Small intestine (tissue), 7 donors: ENCODE results near the gene ITFG2. TPM values are rescaled to one million over a fixed set of nuclear protein-coding genes. Genes with fewer than 3 reads are reported as not detected.

Source experiments
- DNase-seq, 2 donors: peaks; one replicate each; pipeline versions ENCODE4 v3.0.0 to v3.0.0-alpha.2; 2013
- FAIRE-seq: peaks from 2 replicates; lab custom pipeline; 2012; peaks lifted over from hg19 to GRCh38; lab: Jason Lieb, UNC
- H3K27ac ChIP-seq, 3 donors: one replicate each; pipeline ENCODE4 v1.5.1; 2013; ENCODE audit warnings: low read length in 2 of 3, mild to moderate bottlenecking in 2 of 3, control low read depth in 1 of 3, inconsistent platforms in 1 of 3, low read depth in 1 of 3, moderate library complexity in 1 of 3
- H3K27me3 ChIP-seq, 3 donors: one replicate each; pipeline ENCODE4 v1.6.1; 2013; ENCODE audit warnings: low read length in 3 of 3, inconsistent platforms in 1 of 3; ENCODE audit not compliant: control insufficient read depth in 3 of 3, insufficient read depth in 3 of 3
- H3K36me3 ChIP-seq, 3 donors: one replicate each; pipeline ENCODE4 v1.6.1; 2013; ENCODE audit warnings: low read length in 3 of 3, inconsistent platforms in 1 of 3, low read depth in 1 of 3, mild to moderate bottlenecking in 1 of 3, moderate library complexity in 1 of 3; ENCODE audit not compliant: control insufficient read depth in 3 of 3, insufficient read depth in 2 of 3
- H3K4me1 ChIP-seq, 3 donors: one replicate each; pipeline ENCODE4 v1.6.1; 2013; ENCODE audit warnings: low read length in 2 of 3, inconsistent platforms in 1 of 3, low read depth in 1 of 3, mild to moderate bottlenecking in 1 of 3, moderate library complexity in 1 of 3; ENCODE audit not compliant: control insufficient read depth in 3 of 3, insufficient read depth in 2 of 3
- H3K4me3 ChIP-seq, 3 donors: one replicate each; pipeline ENCODE4 v1.5.1; 2013; ENCODE audit warnings: low read length in 3 of 3, control low read depth in 1 of 3, inconsistent platforms in 1 of 3, low read depth in 1 of 3, mild to moderate bottlenecking in 1 of 3, moderate library complexity in 1 of 3
- H3K9me3 ChIP-seq, 2 donors: one replicate each; pipeline ENCODE4 v1.6.1; 2013; ENCODE audit warnings: low read depth in 1 of 2, low read length in 1 of 2; ENCODE audit not compliant: control insufficient read depth in 2 of 2, insufficient read depth in 1 of 2
- WGBS, 3 donors: extraction: QIAGEN DNeasy Blood & Tissue Kit; methylation state at CpG; one replicate each; pipeline ENCODE4 v1.1.7; 2013; 5-methylcytosine and 5-hydroxymethylcytosine counted together
- polyA plus RNA-seq, 4 donors: library from polyadenylated mRNA; stranded (reverse) in 3 of 4; unstranded in 1 of 4; fragments of 200-250 nt in 3 of 4; fragments of 120-200 nt in 1 of 4; gene quantifications; one replicate each; pipeline versions ENCODE4 v1.2.1 to v1.2.3, GENCODE V29; 2013
- donor health status: healthy with polysubstance abuse.
- donor health status: control.
- donor health status: control.
- donor health status: Bipolar disorder and iron deficiency.
- donor health status: healthy.

The ITFG2 gene
- polyA plus RNA-seq, 4 donors, result 17.0 to 45.9 (median 22.3) TPM

DNA sequence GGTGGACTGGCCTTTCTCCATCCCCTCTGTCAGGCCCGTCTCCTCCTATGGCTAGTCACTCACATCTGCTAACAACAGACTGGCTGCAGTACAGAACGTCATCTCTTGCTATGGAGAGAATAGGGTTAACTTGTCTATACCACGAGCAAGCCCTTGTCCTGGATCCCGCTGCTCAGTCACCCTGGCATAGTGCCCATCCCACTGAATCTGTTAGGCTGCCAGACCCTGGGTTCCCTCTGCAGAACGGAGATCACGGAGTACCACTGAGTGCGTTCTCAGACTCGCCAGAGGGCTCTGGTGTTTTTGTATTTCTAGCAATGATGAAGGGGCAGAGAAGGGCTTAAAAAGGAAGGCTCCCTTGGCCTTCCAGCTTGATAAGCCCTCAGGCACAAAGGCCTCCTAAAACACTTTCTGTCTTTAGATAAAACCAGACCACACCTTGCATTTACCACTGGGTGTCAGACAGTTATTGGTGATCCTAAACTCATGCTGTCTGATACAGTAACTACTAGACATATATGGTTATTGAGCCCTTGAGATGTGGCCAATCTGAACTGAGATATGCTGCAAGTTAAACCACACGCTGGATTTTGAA lies 28.7 kb downstream of the ITFG2 start:
- Histone ChIP-seq H3K4me3 (no peak overlapping the region), H3K9me3 (no peaks in the 10 kb centered on the region), H3K27ac (no peak overlapping the region), H3K4me1 (peaks cover 0 to 1% (median 0%) of the 10 kb centered on the region in 3 donors), H3K27me3 (no peaks in the 10 kb centered on the region), H3K36me3 (peaks cover 0 to 29% (median 0%) of the 10 kb centered on the region in 3 donors)
- DNase-seq (no peak), FAIRE-seq (no peak)
- WGBS, 3 donors, result 67 to 73% (median 68%) methylated on average over 9 of the region's 9 CpGs

DNA sequence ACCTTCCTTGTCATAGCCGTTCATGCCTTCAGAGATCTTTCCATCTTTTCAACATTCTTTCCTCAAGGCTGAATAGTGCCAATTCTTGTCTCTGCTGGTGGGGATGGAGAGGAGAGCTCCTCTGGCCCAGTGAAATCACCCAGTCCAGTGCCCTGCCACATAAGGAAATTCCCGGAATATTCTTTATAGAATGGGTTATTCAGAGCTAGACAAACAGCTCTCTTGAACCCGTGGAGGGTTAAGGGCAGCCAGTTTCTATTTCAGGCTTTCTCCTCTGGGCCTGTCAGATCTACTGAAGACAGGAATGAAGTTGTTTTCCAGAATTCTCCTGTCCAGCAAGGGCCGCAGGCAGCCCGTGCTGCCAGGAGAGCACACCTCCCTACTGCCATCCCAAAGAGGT lies 30.5 kb downstream of the ITFG2 start:
- no peak for DNase-seq
- Histone ChIP-seq H3K4me1 (peaks cover 0 to 3% (median 0%) of the 10 kb centered on the region in 3 donors), H3K27ac (peak overlapping the region in 1 of 3 donors; percentile 24), H3K36me3 (peaks cover 0 to 30% (median 0%) of the 10 kb centered on the region in 3 donors), H3K4me3 (no peak overlapping the region), H3K9me3 (no peaks in the 10 kb centered on the region), H3K27me3 (no peaks in the 10 kb centered on the region)
- whole genome bisulfite sequencing, 3 donors, result 85 to 90% (median 85%) methylated on average over 5 of the region's 5 CpGs
- FAIRE-seq, result no peak

DNA sequence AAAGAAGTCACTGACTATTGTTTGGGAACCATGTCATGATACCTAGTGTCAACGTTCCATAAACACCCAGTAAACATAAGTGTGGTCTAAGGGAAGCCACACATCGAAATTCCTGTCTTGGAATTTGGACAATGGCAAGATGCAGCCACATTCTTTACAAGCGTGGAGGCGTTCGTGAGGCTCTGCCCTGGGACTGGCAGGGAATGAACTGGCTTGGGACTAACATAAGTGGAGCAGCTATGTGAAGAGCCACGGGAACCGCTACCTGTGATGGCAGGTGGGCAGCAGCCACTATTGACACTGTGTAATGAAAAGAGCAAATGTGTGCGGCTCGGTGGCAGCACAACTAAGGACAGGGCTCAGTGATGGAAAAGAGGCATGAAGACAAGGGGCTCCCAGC lies 32.3 kb downstream of the ITFG2 start:
- Histone ChIP-seq H3K4me3 (no peak overlapping the region), H3K27ac (peak overlapping the region in 1 of 3 donors; percentile 42)
- 82 to 87% (median 83%) methylated on average over 9 of the region's 9 CpGs for WGBS, 3 donors

DNA sequence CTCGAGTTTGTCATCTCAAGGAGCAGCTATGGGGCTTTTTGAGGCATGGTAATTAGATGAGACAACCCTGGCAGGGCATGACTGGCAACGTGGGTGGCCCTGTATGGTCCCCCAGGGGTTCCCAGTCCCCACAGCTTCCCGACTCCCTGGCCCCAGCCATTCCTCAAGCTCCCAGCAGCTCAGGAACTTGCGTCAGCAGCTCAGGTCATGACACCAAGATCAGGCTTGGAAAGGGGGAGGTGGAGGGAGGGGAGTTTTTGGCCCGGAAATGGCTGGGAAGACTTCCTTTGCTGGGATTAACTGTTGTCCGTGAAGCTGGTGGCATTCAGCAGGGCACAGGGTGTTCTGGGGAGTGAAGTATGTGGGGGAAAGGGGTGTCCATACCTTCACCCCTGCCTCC lies 32.8 kb downstream of the ITFG2 start:
- Histone ChIP-seq H3K27ac (no peak overlapping the region), H3K9me3 (no peaks in the 10 kb centered on the region), H3K27me3 (no peaks in the 10 kb centered on the region), H3K4me1 (peaks cover 0 to 20% (median 0%) of the 10 kb centered on the region in 3 donors), H3K36me3 (peaks cover 0 to 32% (median 0%) of the 10 kb centered on the region in 3 donors), H3K4me3 (no peak overlapping the region)
- 51 to 76% (median 67%) methylated on average over 6 of the region's 6 CpGs for WGBS, 3 donors
- FAIRE-seq (no peak), DNase-seq (no peak)

More for the DNA sequence above, 32.3 kb downstream of the ITFG2 start:
- DNase-seq (no peak), FAIRE-seq (no peak)
- Histone ChIP-seq H3K36me3 (peaks cover 0 to 34% (median 0%) of the 10 kb centered on the region in 3 donors), H3K27me3 (no peaks in the 10 kb centered on the region), H3K4me1 (peaks cover 0 to 17% (median 0%) of the 10 kb centered on the region in 3 donors), H3K9me3 (no peaks in the 10 kb centered on the region)

DNA sequence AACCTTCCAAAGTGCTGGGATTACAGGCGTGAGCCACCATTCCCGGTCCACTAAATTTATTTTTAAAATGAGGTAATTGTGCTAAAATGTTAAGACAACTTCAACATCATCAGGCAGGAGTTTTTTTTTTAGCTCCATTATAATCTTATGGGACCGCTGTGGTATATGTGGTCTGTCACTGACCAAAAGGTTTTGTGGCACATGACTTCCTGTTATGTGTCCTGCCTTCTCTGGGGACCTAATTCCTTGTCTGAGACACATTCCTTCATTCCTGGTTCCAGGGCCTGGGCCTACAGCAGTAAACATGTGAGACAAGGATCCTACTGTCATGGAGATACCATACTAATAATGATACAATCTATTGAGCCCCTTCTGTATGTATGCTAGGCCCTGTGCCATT lies 39.5 kb downstream of the ITFG2 start:
- H3K9me3 ChIP-seq, result no peaks in the 10 kb centered on the region
- 92 to 100% (median 95%) methylated on average over 3 of the region's 3 CpGs for WGBS, 3 donors
- DNase-seq (no peak), FAIRE-seq (no peak)
- no peak overlapping the region for H3K27ac ChIP-seq
- peaks cover 0 to 8% (median 0%) of the 10 kb centered on the region in 3 donors for H3K36me3 ChIP-seq
- H3K27me3 ChIP-seq, result no peaks in the 10 kb centered on the region
- no peak overlapping the region for H3K4me3 ChIP-seq
- H3K4me1 ChIP-seq, result peaks cover 0 to 46% (median 2%) of the 10 kb centered on the region in 3 donors

DNA sequence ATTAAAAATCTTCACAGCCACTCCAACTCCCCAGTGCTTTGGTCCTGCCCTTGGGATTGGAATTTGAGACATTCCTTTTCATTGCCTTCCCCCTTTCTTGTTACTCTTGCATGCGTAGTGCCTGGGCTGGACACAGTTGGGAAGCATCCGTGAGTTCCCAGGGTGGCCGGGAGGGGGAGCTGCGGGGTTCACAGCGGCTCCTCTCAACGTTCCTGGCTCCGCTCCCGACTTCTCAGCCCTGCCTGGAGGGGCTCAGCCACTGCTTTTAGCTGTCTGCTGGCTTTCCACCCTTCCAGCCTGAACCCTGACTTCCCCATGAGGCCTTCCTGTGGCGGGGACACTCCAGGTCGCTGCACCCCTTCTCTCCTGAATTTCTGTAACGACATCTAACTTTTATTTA lies 41.2 kb downstream of the ITFG2 start:
- Histone ChIP-seq H3K4me1 (peaks cover 0 to 54% (median 3%) of the 10 kb centered on the region in 3 donors), H3K9me3 (no peaks in the 10 kb centered on the region), H3K36me3 (peaks cover 0 to 12% (median 0%) of the 10 kb centered on the region in 3 donors), H3K27me3 (no peaks in the 10 kb centered on the region), H3K27ac (no peak overlapping the region), H3K4me3 (no peak overlapping the region)
- 22 to 26% (median 23%) methylated on average over 11 of the region's 11 CpGs for WGBS, 3 donors
- FAIRE-seq, result no peak
- peak; percentile 71 to 86 for DNase-seq

DNA sequence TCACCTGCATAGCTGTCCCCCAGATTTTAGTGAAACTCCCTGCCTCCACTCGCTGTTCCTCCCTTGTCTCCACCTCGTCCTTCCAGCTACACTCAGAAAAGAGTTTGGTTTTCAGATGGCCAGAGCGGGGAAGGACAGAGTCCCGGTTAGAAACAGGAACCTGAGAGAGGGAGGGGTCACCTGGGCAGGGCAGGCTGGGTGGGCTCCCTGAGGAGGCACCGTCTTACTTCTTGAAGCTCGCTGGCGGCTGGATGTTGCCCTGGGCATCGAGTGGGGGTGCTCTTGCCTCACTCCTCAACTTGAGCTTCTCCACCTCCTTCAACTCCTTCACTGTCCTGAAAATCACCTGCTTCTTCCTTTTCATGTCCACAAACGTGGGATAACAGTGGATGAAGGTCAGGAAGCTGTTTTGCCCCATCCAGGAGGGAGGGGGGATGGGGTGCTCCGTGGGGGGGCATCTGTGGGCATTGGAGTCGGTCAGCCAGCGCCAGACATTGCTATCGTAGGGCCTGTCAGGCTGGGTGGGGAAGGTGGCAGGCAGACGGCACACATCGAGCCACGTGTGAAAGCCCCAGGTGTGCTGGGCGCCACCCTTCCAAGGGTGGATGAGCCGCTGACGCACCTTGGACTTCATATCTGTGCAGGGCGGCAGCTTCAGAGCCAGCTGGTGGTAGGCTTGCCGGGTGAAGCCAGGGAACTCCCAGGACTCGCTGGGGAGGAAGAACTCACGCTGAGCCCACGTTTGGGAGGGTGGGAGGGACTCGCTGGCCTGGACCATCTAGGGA lies 42.4 kb downstream of the ITFG2 start:
- H3K9me3 ChIP-seq, result no peaks in the 10 kb centered on the region
- no peak overlapping the region for H3K4me3 ChIP-seq
- H3K27me3 ChIP-seq, result no peaks in the 10 kb centered on the region
- peaks cover 0 to 42% (median 3%) of the 10 kb centered on the region in 3 donors for H3K4me1 ChIP-seq
- H3K27ac ChIP-seq, result peak overlapping the region; percentile 68 to 72 (median 70)
- 33 to 66% (median 39%) methylated on average over 21 to 25 of the region's 25 CpGs for WGBS, 3 donors
- FAIRE-seq, result no peak
- H3K36me3 ChIP-seq, result peaks cover 0 to 21% (median 0%) of the 10 kb centered on the region in 3 donors
- DNase-seq, result peak; percentile 96 to 97

DNA sequence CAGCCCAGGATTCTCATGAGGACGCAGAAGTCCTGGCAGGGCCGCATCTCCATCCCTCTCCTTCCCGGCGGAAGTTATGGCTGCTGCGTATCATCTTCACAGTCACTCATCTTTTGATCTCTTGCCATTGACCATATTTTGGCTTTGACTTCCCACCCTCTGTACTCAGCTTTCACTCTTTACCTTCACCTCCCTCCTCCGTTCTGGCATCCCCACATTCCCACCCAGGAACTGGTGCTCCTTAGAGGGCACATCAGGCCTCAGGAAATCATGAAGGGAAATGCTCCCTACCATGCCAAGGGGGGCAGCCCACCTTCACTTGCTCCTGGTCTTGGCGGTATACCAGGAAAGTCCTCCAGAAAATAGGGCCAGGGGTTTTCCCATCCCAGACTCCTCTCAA lies 43.1 kb downstream of the ITFG2 start:
- no peaks in the 10 kb centered on the region for H3K27me3 ChIP-seq
- H3K36me3 ChIP-seq, result peaks cover 0 to 23% (median 0%) of the 10 kb centered on the region in 3 donors
- DNase-seq (no peak), FAIRE-seq (no peak)
- H3K4me1 ChIP-seq, result peaks cover 0 to 39% (median 3%) of the 10 kb centered on the region in 3 donors
- WGBS, 3 donors, result 25 to 78% (median 39%) methylated on average over 7 of the region's 7 CpGs
- no peak overlapping the region for H3K4me3 ChIP-seq
- H3K9me3 ChIP-seq, result no peaks in the 10 kb centered on the region
- H3K27ac ChIP-seq, result peak overlapping the region in 1 of 3 donors; percentile 46
